Measurements from ENCODE around the gene TNRC6A. TPM values are rescaled to one million over a fixed set of nuclear protein-coding genes. Genes with fewer than 3 reads are reported as not detected.
A peak's percentile ranks its signal among the peaks of the same experiment; 100 is the strongest.

TNRC6A gene
- total and polyA plus RNA-seq, 4 donors: 10.3 to 93.0 (median 29.8) TPM

GRCh38 chr16:24730914-24731313 is 1.5 kb downstream of the TNRC6A start:
- no peak for TF ChIP-seq CTCF (IDR thresholded peaks at IDR 0.05; ENCODE audit: control extremely low read depth, extremely low read depth)
- Histone ChIP-seq H3K36me3 (ENCODE audit: control insufficient read depth in 4 of 4, insufficient read depth in 4 of 4, low read length in 4 of 4) (peaks cover 0 to 9% (median 3%) of the 10 kb centered on the region in 4 donors), H3K9me3 (ENCODE audit: control insufficient read depth in 4 of 4, insufficient read depth in 3 of 4, low read length in 3 of 4) (no peaks in the 10 kb centered on the region), H3K4me3 (no peak overlapping the region), H3K4me1 (ENCODE audit: control insufficient read depth in 5 of 5, insufficient read depth in 5 of 5, low read length in 5 of 5) (peaks cover 0 to 22% (median 11%) of the 10 kb centered on the region in 5 donors), H3K27me3 (ENCODE audit: control insufficient read depth in 3 of 3, insufficient read depth in 3 of 3, low read length in 2 of 3) (no peaks in the 10 kb centered on the region), H3K9ac (ENCODE audit: insufficient read depth in 1 of 2, low read length in 2 of 2) (no peak overlapping the region), H3K27ac (ENCODE audit: low read depth in 1 of 2, low read length in 1 of 2) (peak overlapping the region in 1 of 2 donors; percentile 95)
- DNase-seq (no peak), ATAC-seq (ENCODE audit: insufficient read depth, low FRiP score) (no peak)
- 27 to 34% methylated on average over 6 of the region's 6 CpGs for WGBS, 2 donors

DNA sequence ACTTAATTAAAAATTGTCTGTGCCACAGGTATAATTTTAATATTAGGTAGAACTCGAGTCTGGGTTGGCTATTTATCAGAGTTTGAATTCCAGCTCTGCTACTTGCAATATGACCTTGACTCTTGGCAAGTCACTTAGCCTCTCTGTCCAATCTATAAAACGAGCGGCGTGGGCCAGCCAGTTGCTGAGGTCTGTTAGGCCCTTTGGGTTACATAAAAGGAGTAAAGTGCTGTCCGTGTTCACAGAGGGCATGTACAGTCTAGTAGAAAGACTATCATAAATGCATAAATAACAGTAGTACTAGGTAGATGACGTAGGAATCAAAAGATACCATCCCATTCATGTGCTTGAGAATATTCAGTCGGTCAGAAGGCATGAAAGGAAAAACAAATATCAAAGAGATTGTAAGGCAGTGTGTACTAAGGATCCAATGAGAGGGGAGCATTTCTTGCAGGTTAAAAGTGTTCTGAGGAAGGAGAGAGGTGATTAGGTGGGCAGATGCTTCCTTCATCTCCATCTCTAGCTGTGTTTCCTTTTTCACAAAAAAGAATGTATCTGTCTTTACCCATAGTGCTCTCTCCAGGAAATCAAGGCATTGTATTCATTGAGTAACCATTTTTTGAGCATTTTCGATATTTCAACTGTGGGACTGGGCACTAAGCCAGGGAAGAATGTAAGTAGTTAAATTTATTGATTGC is 2.4 kb downstream of the TNRC6A start:
- Histone ChIP-seq H3K4me1 (ENCODE audit: control insufficient read depth in 5 of 5, insufficient read depth in 5 of 5, low read length in 5 of 5) (peaks cover 0 to 22% (median 12%) of the 10 kb centered on the region in 5 donors), H3K9ac (ENCODE audit: insufficient read depth in 1 of 2, low read length in 2 of 2) (no peak overlapping the region), H3K36me3 (ENCODE audit: control insufficient read depth in 4 of 4, insufficient read depth in 4 of 4, low read length in 4 of 4) (peaks cover 0 to 9% (median 3%) of the 10 kb centered on the region in 4 donors)

DNA sequence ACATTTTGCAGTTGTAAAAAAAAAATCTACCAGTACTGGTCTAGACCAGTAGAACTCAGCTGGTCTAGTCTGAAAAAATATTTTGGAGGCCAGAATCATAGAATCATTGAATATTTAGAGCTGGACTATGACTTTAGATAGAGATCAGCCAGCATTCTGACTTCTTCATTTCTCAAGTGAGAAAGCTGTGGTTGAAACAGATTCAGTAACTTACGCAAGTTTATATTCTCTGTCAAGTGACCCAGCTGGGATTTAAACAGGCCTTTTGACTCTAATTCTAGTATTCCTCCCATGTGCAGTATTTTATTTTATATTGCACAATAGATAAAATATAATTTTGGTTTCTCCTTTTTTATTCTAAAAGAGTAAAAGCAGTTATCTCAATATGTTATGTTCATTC is 4.9 kb downstream of the TNRC6A start:
- ATAC-seq (ENCODE audit: insufficient read depth, low FRiP score) (no peak), DNase-seq (peak in 1 of 3 donors; percentile 31)
- Histone ChIP-seq H3K27me3 (ENCODE audit: control insufficient read depth in 3 of 3, insufficient read depth in 3 of 3, low read length in 2 of 3) (no peaks in the 10 kb centered on the region), H3K36me3 (ENCODE audit: control insufficient read depth in 4 of 4, insufficient read depth in 4 of 4, low read length in 4 of 4) (peaks cover 0 to 9% (median 3%) of the 10 kb centered on the region in 4 donors), H3K27ac (ENCODE audit: low read depth in 1 of 2, low read length in 1 of 2) (no peak overlapping the region), H3K4me3 (no peak overlapping the region), H3K9me3 (ENCODE audit: control insufficient read depth in 4 of 4, insufficient read depth in 3 of 4, low read length in 3 of 4) (no peaks in the 10 kb centered on the region), H3K4me1 (ENCODE audit: control insufficient read depth in 5 of 5, insufficient read depth in 5 of 5, low read length in 5 of 5) (peaks cover 0 to 27% (median 15%) of the 10 kb centered on the region in 5 donors), H3K9ac (ENCODE audit: insufficient read depth in 1 of 2, low read length in 2 of 2) (no peak overlapping the region)
- TF ChIP-seq CTCF (IDR thresholded peaks at IDR 0.05; ENCODE audit: control extremely low read depth, extremely low read depth): no peak
- 62 to 78% methylated on average over 1 of the region's 1 CpG for WGBS, 2 donors

More for the DNA sequence above, 2.4 kb downstream of the TNRC6A start:
- H3K27me3 ChIP-seq (ENCODE audit: control insufficient read depth in 3 of 3, insufficient read depth in 3 of 3, low read length in 2 of 3): no peaks in the 10 kb centered on the region
- no peak for TF ChIP-seq CTCF (IDR thresholded peaks at IDR 0.05; ENCODE audit: control extremely low read depth, extremely low read depth)
- H3K4me3 ChIP-seq: no peak overlapping the region
- ATAC-seq (ENCODE audit: insufficient read depth, low FRiP score) (no peak), DNase-seq (no peak)
- 56 to 74% methylated on average over 8 of the region's 8 CpGs for WGBS, 2 donors
- H3K27ac ChIP-seq (ENCODE audit: low read depth in 1 of 2, low read length in 1 of 2): peak overlapping the region in 1 of 2 donors; percentile 80
- no peaks in the 10 kb centered on the region for H3K9me3 ChIP-seq (ENCODE audit: control insufficient read depth in 4 of 4, insufficient read depth in 3 of 4, low read length in 3 of 4)

All from lung (tissue), 12 donors.